ENCODE results near the gene ZRANB3. TPM values are rescaled to one million over a fixed set of nuclear protein-coding genes. Genes with fewer than 3 reads are reported as not detected.

ZRANB3 gene
- total and polyA plus RNA-seq, 7 experiments from 2014 or later = 4.7 to 7.4 (median 5.6) TPM

DNA sequence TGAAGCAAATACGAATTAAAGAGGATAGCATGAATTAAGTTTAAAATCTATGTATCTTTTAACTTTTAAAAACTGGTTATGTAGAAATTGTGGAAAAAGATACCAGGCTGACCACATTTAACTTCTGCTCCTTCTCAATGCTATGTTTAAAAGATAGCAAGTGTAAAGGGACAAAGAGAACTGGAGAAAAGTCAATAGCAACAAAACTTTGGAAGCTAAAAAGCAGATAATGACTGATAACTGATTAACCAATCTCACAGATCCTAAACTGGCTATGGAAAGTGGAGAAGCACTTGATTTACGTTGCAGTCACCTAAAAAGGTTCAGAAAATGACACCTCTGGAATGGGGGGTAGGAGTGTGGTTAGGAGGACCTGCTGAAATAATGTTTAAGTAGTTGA lies 254.5 kb downstream of the ZRANB3 start:
- H3K4me3 ChIP-seq (ENCODE audit: low read length) = no peak overlapping the region
- H3K4me1 ChIP-seq (ENCODE audit: control insufficient read depth in 2 of 2, insufficient read depth in 2 of 2, low read length in 2 of 2) = no peaks in the 10 kb centered on the region
- H3K4me3 Mint-ChIP-seq = no peak overlapping the region
- no peaks in the 10 kb centered on the region for H3K36me3 ChIP-seq (ENCODE audit: control insufficient read depth in 2 of 3, insufficient read depth in 3 of 3, low read length in 3 of 3)
- CTCF ChIA-PET = no interaction called here
- no peaks in the 10 kb centered on the region for H3K4me1 Mint-ChIP-seq
- H3K9me3 Mint-ChIP-seq = peaks cover 2 to 20% (median 10%) of the 10 kb centered on the region in 11 donors
- DNase-seq (no peak), ATAC-seq (no peak)
- H3K27ac Mint-ChIP-seq = no peak overlapping the region
- POLR2A ChIA-PET = no interaction called here
- no peak overlapping the region for H3K27ac ChIP-seq (ENCODE audit: low read depth, low read length)
- H3K9me3 ChIP-seq (ENCODE audit: control insufficient read depth in 2 of 3, low read length in 3 of 3) = no peaks in the 10 kb centered on the region
- H3K27me3 Mint-ChIP-seq = peaks cover 0 to 3% (median 0%) of the 10 kb centered on the region in 5 donors
- peaks cover 0 to 24% (median 18%) of the 10 kb centered on the region in 5 donors for H3K36me3 Mint-ChIP-seq
- intact Hi-C loops (cut with micrococcal nuclease) = no loop called here
- H3K27me3 ChIP-seq (ENCODE audit: control insufficient read depth in 2 of 2, insufficient read depth in 2 of 2, low read length in 2 of 2) = no peaks in the 10 kb centered on the region

DNA sequence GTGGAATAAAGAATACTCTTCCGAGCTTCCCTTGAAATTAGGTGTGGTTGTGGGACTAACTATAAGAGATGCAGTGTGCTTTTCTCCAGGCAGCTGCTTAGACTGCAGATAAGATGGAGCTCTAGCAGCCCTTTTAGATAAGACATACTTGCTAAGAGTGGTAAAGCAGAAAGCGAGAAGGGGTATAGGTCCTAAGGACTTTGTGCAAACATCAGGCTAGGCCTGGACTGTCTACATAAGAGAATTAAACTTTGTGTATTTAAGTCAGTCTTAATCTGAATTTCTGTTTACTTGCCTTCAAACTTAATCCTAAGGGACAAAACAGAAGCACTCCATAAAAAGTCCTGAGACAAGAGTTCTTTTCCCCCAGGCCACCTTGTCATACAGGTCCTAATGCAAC lies 260.0 kb downstream of the ZRANB3 start:
- no peaks in the 10 kb centered on the region for H3K9me3 ChIP-seq (ENCODE audit: control insufficient read depth in 2 of 3, low read length in 3 of 3)
- ATAC-seq (no peak), DNase-seq (no peak)
- no peak overlapping the region for H3K4me3 ChIP-seq (ENCODE audit: low read length)
- Mint-ChIP-seq H3K27ac (no peak overlapping the region), H3K4me3 (no peak overlapping the region), H3K36me3 (peaks cover 0 to 20% (median 15%) of the 10 kb centered on the region in 5 donors), H3K4me1 (no peaks in the 10 kb centered on the region), H3K9me3 (peaks cover 0 to 9% (median 4%) of the 10 kb centered on the region in 11 donors), H3K27me3 (peaks cover 0 to 3% (median 0%) of the 10 kb centered on the region in 5 donors)
- H3K4me1 ChIP-seq (ENCODE audit: control insufficient read depth in 2 of 2, insufficient read depth in 2 of 2, low read length in 2 of 2) = no peaks in the 10 kb centered on the region
- no peaks in the 10 kb centered on the region for H3K27me3 ChIP-seq (ENCODE audit: control insufficient read depth in 2 of 2, insufficient read depth in 2 of 2, low read length in 2 of 2)
- no peaks in the 10 kb centered on the region for H3K36me3 ChIP-seq (ENCODE audit: control insufficient read depth in 2 of 3, insufficient read depth in 3 of 3, low read length in 3 of 3)
- intact Hi-C loops (cut with micrococcal nuclease) = no loop called here
- ChIA-PET CTCF (no interaction called here), POLR2A (no interaction called here)
- no peak overlapping the region for H3K27ac ChIP-seq (ENCODE audit: low read depth, low read length)

DNA sequence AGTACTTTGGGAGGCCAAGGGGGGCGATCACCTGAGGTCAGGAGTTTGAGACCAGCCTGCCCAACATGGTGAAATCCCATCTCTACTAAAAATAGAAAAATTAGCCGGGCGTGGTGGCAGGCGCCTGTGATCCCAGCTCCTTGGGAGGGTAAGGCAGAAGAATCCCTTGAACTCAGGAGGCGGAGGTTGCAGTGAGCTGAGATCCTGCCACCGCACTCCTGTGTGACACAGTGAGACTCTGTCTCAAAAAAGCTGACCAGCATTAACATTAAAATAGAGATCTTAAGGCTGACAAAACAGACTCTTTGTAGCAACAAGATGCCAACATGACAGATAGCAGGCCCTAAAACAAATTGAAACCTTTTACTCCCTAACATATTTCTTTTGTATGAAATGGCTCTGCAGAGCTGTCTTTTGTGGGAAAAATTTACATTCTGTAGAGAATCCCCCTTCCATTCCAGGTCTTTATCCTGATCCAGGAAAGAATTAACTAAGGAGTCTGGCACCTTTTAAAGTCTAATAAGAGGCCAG lies 265.0 kb downstream of the ZRANB3 start:
- Histone ChIP-seq H3K27me3 (ENCODE audit: control insufficient read depth in 2 of 2, insufficient read depth in 2 of 2, low read length in 2 of 2) (no peaks in the 10 kb centered on the region), H3K27ac (ENCODE audit: low read depth, low read length) (no peak overlapping the region), H3K4me3 (ENCODE audit: low read length) (no peak overlapping the region), H3K9me3 (ENCODE audit: control insufficient read depth in 2 of 3, low read length in 3 of 3) (no peaks in the 10 kb centered on the region), H3K4me1 (ENCODE audit: control insufficient read depth in 2 of 2, insufficient read depth in 2 of 2, low read length in 2 of 2) (no peaks in the 10 kb centered on the region), H3K36me3 (ENCODE audit: control insufficient read depth in 2 of 3, insufficient read depth in 3 of 3, low read length in 3 of 3) (no peaks in the 10 kb centered on the region)
- Mint-ChIP-seq H3K4me1 (no peaks in the 10 kb centered on the region), H3K27ac (no peak overlapping the region), H3K4me3 (no peak overlapping the region), H3K36me3 (peaks cover 0 to 16% (median 4%) of the 10 kb centered on the region in 5 donors), H3K9me3 (no peaks in the 10 kb centered on the region), H3K27me3 (no peaks in the 10 kb centered on the region)
- ATAC-seq (no peak), DNase-seq (no peak)
- CTCF ChIA-PET = no interaction called here
- intact Hi-C loops (cut with micrococcal nuclease) = no loop called here
- POLR2A ChIA-PET = no interaction called here

DNA sequence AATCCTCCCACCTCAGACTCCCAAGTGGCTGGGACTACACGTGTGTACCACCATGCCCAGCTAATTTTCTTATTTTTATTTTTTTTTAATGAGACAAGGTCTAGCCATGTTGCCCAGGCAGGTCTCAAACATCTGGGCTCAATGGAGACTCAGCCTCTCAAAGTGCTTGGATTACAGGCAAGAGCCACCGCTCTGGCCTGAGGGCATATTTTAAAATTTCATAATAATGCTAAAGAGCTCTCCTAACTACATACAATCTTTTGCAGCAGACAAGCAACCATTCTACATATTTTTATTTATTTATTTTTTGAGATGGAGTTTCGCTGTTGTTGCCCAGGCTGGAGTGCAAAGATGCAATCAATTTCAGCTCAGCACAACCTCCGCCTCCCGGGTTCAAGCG lies 271.9 kb downstream of the ZRANB3 start:
- ATAC-seq = no peak
- H3K4me3 Mint-ChIP-seq = no peak overlapping the region
- Histone ChIP-seq H3K4me1 (ENCODE audit: control insufficient read depth in 2 of 2, insufficient read depth in 2 of 2, low read length in 2 of 2) (no peaks in the 10 kb centered on the region), H3K27me3 (ENCODE audit: control insufficient read depth in 2 of 2, insufficient read depth in 2 of 2, low read length in 2 of 2) (no peaks in the 10 kb centered on the region), H3K27ac (ENCODE audit: low read depth, low read length) (no peak overlapping the region), H3K9me3 (ENCODE audit: control insufficient read depth in 2 of 3, low read length in 3 of 3) (no peaks in the 10 kb centered on the region), H3K36me3 (ENCODE audit: control insufficient read depth in 2 of 3, insufficient read depth in 3 of 3, low read length in 3 of 3) (no peaks in the 10 kb centered on the region), H3K4me3 (ENCODE audit: low read length) (no peak overlapping the region)
- H3K36me3 Mint-ChIP-seq = peaks cover 0 to 21% (median 15%) of the 10 kb centered on the region in 5 donors
- intact Hi-C loops (cut with micrococcal nuclease) = no loop called here
- no peaks in the 10 kb centered on the region for H3K27me3 Mint-ChIP-seq
- H3K9me3 Mint-ChIP-seq = peaks cover 0 to 2% (median 0%) of the 10 kb centered on the region in 11 donors
- DNase-seq = no peak
- no peak overlapping the region for H3K27ac Mint-ChIP-seq
- no peaks in the 10 kb centered on the region for H3K4me1 Mint-ChIP-seq
- ChIA-PET CTCF (no interaction called here), POLR2A (no interaction called here)

- POLR2A ChIA-PET = no interaction called here
- intact Hi-C loops (cut with micrococcal nuclease) = no loop called here
- no peaks in the 10 kb centered on the region for H3K27me3 Mint-ChIP-seq
- H3K27ac Mint-ChIP-seq = no peak overlapping the region
- Histone ChIP-seq H3K4me3 (ENCODE audit: low read length) (no peak overlapping the region), H3K27ac (ENCODE audit: low read depth, low read length) (no peak overlapping the region), H3K4me1 (ENCODE audit: control insufficient read depth in 2 of 2, insufficient read depth in 2 of 2, low read length in 2 of 2) (no peaks in the 10 kb centered on the region), H3K36me3 (ENCODE audit: control insufficient read depth in 2 of 3, insufficient read depth in 3 of 3, low read length in 3 of 3) (no peaks in the 10 kb centered on the region), H3K9me3 (ENCODE audit: control insufficient read depth in 2 of 3, low read length in 3 of 3) (no peaks in the 10 kb centered on the region), H3K27me3 (ENCODE audit: control insufficient read depth in 2 of 2, insufficient read depth in 2 of 2, low read length in 2 of 2) (no peaks in the 10 kb centered on the region)
- peaks cover 0 to 2% (median 0%) of the 10 kb centered on the region in 11 donors for H3K9me3 Mint-ChIP-seq
- DNase-seq (no peak), ATAC-seq (no peak)
- CTCF ChIA-PET = no interaction called here
- peaks cover 0 to 18% (median 14%) of the 10 kb centered on the region in 5 donors for H3K36me3 Mint-ChIP-seq
- H3K4me1 Mint-ChIP-seq = no peaks in the 10 kb centered on the region
- H3K4me3 Mint-ChIP-seq = no peak overlapping the region
Measured at GRCh38 chr2:135258193-135258592, 272.8 kb downstream of the ZRANB3 start.

DNA sequence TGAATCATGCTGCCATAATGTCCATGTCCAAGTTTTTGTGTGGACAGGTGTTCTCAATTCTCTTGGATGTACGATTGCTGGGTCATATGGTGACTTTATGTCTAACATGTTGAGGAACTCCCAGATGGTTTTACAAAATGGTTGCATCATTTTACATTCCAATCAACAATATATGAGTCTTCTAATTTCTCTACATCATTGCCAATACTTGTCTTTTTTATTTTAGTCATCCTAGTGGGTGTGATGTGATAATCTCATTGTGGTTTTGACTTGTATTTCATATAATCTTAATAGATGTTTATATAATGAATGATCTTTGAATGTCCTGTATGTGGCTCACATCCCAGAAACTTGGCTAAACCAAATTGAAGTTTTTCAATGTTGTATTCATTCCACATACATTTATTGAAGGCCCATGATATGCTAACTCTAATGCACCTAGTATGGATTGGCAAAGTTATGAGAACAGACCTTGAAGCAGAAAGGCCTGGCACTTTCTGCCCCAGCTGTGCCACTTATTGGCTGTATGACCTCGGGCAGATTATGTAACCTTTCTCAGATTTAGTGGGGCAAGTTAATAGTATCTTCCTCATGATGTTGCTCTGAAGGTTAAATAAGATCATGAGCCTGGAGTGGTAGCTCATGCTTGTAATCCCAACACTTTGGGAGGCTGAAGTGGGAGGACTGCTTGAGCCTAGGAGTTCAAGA lies 273.5 kb downstream of the ZRANB3 start:
- Histone ChIP-seq H3K4me1 (ENCODE audit: control insufficient read depth in 2 of 2, insufficient read depth in 2 of 2, low read length in 2 of 2) (no peaks in the 10 kb centered on the region), H3K27ac (ENCODE audit: low read depth, low read length) (no peak overlapping the region), H3K36me3 (ENCODE audit: control insufficient read depth in 2 of 3, insufficient read depth in 3 of 3, low read length in 3 of 3) (no peaks in the 10 kb centered on the region), H3K4me3 (ENCODE audit: low read length) (no peak overlapping the region), H3K9me3 (ENCODE audit: control insufficient read depth in 2 of 3, low read length in 3 of 3) (no peaks in the 10 kb centered on the region), H3K27me3 (ENCODE audit: control insufficient read depth in 2 of 2, insufficient read depth in 2 of 2, low read length in 2 of 2) (no peaks in the 10 kb centered on the region)
- DNase-seq (no peak), ATAC-seq (no peak)
- Mint-ChIP-seq H3K9me3 (peaks cover 0 to 5% (median 0%) of the 10 kb centered on the region in 11 donors), H3K36me3 (peaks cover 0 to 20% (median 16%) of the 10 kb centered on the region in 5 donors), H3K27ac (no peak overlapping the region), H3K4me3 (no peak overlapping the region), H3K4me1 (no peaks in the 10 kb centered on the region), H3K27me3 (no peaks in the 10 kb centered on the region)
- intact Hi-C loops (cut with micrococcal nuclease) = no loop called here
- POLR2A ChIA-PET = no interaction called here
- CTCF ChIA-PET = interaction anchor here (0.6 kb wide), 1 partner anchor 754 kb away, joined by 4 read pairs; no protein-coding TSS in a partner anchor

Measured in naive thymus-derived CD4-positive, alpha-beta T cell (primary cell).